Lung (tissue), 12 donors: ENCODE data around the gene RARG. TPM values are rescaled to one million over a fixed set of nuclear protein-coding genes. Genes with fewer than 3 reads are reported as not detected.

Experiments used
- ATAC-seq: fragments of 200-7000 bp; cut with Tn5 transposase; one replicate; pipeline ENCODE4 v1.9.1; 2020; ENCODE audit warnings: moderate number of reproducible peaks; ENCODE audit not compliant: insufficient read depth, low FRiP score
- DNase-seq, 3 donors: peaks; one replicate each; pipeline ENCODE4 v3.0.0-alpha.2; 2013 to 2017
- H3K27ac ChIP-seq, 2 donors: one replicate each; pipeline ENCODE4 v1.5.1; 2013; ENCODE audit warnings: mild to moderate bottlenecking in 2 of 2, moderate library complexity in 2 of 2, control low read depth in 1 of 2, inconsistent platforms in 1 of 2, low read depth in 1 of 2, low read length in 1 of 2
- H3K27me3 ChIP-seq, 3 donors: one replicate each; pipeline ENCODE4 v1.5.1; 2013; ENCODE audit warnings: low read length in 2 of 3; ENCODE audit not compliant: control insufficient read depth in 3 of 3, insufficient read depth in 3 of 3
- H3K36me3 ChIP-seq, 4 donors: one replicate each; pipeline ENCODE4 v1.5.1; 2013; ENCODE audit warnings: low read length in 4 of 4, mild to moderate bottlenecking in 1 of 4, moderate library complexity in 1 of 4; ENCODE audit not compliant: control insufficient read depth in 4 of 4, insufficient read depth in 4 of 4
- H3K4me1 ChIP-seq, 5 donors: one replicate each; pipeline ENCODE4 v1.5.1; 2013; ENCODE audit warnings: low read length in 5 of 5, mild to moderate bottlenecking in 2 of 5, moderate library complexity in 1 of 5; ENCODE audit not compliant: control insufficient read depth in 5 of 5, insufficient read depth in 5 of 5
- H3K4me3 ChIP-seq: one replicate; pipeline ENCODE4 v1.5.1; 2013; ENCODE audit warnings: mild to moderate bottlenecking, control low read depth, moderate library complexity
- H3K9ac ChIP-seq, 2 donors: one replicate each; pipeline ENCODE4 v1.5.1; 2013; ENCODE audit warnings: low read length in 2 of 2, control low read depth in 1 of 2; ENCODE audit not compliant: insufficient read depth in 1 of 2
- H3K9me3 ChIP-seq, 4 donors: one replicate each; pipeline ENCODE4 v1.5.1; 2013; ENCODE audit warnings: low read length in 3 of 4, mild to moderate bottlenecking in 1 of 4, moderate library complexity in 1 of 4; ENCODE audit not compliant: control insufficient read depth in 4 of 4, insufficient read depth in 3 of 4
- WGBS, 2 donors: extraction: QIAGEN DNeasy Blood & Tissue Kit; methylation state at CpG; one replicate each; pipeline ENCODE4 v1.1.7; 2013; 5-methylcytosine and 5-hydroxymethylcytosine counted together
- polyA plus RNA-seq, 2 donors: library from polyadenylated mRNA; stranded (reverse); fragments of 200-250 nt; gene quantifications; one replicate each; pipeline ENCODE4 v1.2.1, GENCODE V29; 2013
- total RNA-seq, 2 donors: library from RNA; depleted of rRNA in 1 of 2; stranded (reverse); fragments of >200 nt in 1 of 2; gene quantifications; one replicate each; pipeline ENCODE4 v1.2.1, GENCODE V29; 2014 to 2021
- TF ChIP-seq, protein P1 (sequence below): IDR thresholded peaks from 2 replicates; pipeline ENCODE4 v1.5.1; 2012; ENCODE audit warnings: mild to moderate bottlenecking; ENCODE audit errors: control extremely low read depth, extremely low read depth
- donor health status: control.
- donor health status: control.
- donor health status: Bipolar disorder and iron deficiency.
- donor health status: healthy.
- donor health status: DM: yes; HTN: yes; CAD: no.

The RARG gene
- total and polyA plus RNA-seq, 4 donors: 12.0 to 29.7 (median 21.0) TPM

DNA sequence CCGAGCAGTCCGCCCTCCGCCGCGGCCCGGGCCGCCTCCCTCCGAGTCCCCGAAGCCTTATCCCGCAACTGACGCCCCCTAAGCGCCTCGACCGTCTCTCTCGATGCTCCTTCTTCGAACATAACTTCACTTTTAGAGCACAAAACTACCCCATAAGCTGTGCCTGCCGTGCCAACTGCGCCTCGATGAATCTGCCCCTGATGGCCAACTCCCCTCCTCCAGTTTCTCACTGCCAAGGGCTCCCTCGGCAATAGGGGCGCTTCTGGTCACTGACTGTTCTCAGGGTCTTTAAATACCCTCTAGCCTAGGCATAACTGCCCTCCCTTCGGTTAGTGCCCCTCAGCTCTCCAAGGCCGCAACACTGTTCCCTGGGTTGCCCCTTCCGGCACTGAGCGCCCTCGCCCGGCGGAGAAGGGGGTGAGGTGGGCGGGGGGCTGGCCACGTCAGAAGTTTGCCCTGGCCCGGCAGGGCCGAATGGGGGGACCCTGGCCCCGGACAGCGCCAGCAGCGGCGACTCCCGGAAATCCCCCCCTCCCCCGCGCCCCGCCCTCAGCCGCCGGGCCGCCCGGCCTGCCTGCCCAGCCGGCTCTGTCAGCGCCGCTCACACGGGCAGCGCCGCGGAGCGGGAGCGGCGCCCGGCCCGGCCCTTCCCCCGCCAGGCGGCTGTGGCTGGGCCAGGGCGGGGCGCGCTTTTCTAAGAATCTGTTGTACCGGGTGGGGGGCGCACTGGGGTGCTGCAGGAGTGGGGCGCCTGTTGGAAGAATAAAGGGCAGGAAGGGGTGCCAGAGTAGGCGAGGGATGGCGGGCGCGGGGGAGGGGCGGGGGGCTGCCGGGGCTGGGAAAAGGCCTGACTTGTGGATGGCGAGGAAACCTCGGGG is 10.6 kb downstream of the RARG start:
- Histone ChIP-seq H3K9ac (peak overlapping the region in 1 of 2 donors; percentile 73), H3K36me3 (peaks cover 0 to 3% (median 0%) of the 10 kb centered on the region in 4 donors), H3K4me3 (peak overlapping the region; percentile 27), H3K27ac (peak overlapping the region; percentile 97 to 99), H3K9me3 (no peaks in the 10 kb centered on the region), H3K27me3 (no peaks in the 10 kb centered on the region), H3K4me1 (peaks cover 0 to 73% (median 38%) of the 10 kb centered on the region in 5 donors)
- TF ChIP-seq, protein P1, sequence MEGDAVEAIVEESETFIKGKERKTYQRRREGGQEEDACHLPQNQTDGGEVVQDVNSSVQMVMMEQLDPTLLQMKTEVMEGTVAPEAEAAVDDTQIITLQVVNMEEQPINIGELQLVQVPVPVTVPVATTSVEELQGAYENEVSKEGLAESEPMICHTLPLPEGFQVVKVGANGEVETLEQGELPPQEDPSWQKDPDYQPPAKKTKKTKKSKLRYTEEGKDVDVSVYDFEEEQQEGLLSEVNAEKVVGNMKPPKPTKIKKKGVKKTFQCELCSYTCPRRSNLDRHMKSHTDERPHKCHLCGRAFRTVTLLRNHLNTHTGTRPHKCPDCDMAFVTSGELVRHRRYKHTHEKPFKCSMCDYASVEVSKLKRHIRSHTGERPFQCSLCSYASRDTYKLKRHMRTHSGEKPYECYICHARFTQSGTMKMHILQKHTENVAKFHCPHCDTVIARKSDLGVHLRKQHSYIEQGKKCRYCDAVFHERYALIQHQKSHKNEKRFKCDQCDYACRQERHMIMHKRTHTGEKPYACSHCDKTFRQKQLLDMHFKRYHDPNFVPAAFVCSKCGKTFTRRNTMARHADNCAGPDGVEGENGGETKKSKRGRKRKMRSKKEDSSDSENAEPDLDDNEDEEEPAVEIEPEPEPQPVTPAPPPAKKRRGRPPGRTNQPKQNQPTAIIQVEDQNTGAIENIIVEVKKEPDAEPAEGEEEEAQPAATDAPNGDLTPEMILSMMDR: no peak
- ATAC-seq: peak; percentile 48
- DNase-seq: peak; percentile 85 to 92 (median 91)
- WGBS, 2 donors: 1% methylated on average over 64 to 72 of the region's 72 CpGs

DNA sequence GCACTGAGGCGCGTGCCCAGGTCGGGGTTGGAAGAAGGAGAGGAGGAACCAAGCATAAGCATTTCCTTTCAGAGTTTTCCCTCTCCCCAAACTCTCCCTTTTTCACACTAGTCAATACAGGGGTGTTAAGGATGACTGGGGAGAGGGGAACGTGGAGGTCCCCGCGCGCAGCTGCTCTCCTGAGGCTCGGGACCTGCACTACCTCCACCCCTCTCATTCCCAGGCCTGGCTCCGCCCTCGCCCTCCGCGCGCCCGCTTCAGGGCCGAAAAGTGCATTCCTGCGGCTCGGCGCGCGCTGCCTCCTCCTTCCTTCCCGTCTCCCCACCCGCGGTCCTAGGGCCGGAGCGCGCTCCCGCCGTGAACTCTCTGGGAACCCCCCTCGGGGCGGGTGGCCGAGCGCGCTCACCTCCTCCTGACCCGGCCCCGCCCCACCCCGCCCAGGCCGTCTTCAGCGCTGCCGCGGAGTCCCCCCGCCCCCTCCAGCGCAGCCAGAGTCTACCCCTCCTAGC is 11.3 kb downstream of the RARG start:
- WGBS, 2 donors: 0 to 1% methylated on average over 39 to 42 of the region's 42 CpGs
- TF ChIP-seq, protein P1: no peak
- ATAC-seq (peak; percentile 83), DNase-seq (peak; percentile 95 to 98 (median 96))
- Histone ChIP-seq H3K36me3 (peaks cover 0 to 3% (median 0%) of the 10 kb centered on the region in 4 donors), H3K4me1 (peaks cover 0 to 77% (median 40%) of the 10 kb centered on the region in 5 donors), H3K9ac (peak overlapping the region in 1 of 2 donors; percentile 67), H3K9me3 (no peaks in the 10 kb centered on the region), H3K27ac (peak overlapping the region; percentile 97 to 99), H3K27me3 (no peaks in the 10 kb centered on the region), H3K4me3 (peak overlapping the region; percentile 29)

DNA sequence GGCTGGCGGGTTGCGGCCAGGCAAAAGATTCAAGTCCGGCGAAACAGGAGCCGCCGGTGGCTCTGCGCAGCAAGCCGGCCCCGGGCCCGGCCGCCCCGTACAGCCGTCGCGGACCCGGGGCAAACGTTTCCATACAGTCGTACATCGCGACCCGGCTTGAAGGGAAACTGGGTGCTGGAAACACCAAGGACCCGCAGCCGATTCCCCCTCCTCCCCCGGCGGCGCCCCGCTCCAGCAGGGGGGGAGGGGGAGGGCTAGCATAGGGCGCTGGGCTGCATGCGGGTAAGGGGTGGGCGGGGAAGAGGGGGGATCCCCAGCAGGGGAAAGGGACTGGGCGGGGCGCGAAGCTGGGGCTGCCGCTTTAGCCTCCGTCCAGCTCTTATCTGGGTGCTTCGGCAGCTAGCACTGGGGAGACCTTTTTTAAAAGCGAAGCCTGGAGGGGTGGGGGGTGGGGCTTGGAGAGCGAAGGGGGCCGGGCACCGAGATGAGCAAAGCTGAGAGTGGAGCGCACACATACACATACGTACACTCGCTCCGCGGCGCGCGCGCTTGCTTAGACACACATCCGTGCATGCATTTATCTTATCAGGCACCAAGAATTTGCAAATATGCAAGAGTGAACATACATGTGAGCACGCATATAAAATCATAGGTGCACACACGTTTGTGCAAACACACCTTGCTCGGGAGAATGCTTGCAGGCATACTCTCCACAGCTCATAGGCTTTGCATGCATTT is 11.9 kb downstream of the RARG start:
- TF ChIP-seq, protein P1: no peak
- peak; percentile 13 for ATAC-seq
- no peaks in the 10 kb centered on the region for H3K9me3 ChIP-seq
- peaks cover 0 to 71% (median 44%) of the 10 kb centered on the region in 5 donors for H3K4me1 ChIP-seq
- peak; percentile 87 to 92 (median 90) for DNase-seq
- peak overlapping the region; percentile 60 for H3K4me3 ChIP-seq
- H3K9ac ChIP-seq: peak overlapping the region in 1 of 2 donors; percentile 67
- H3K36me3 ChIP-seq: peaks cover 0 to 3% (median under 1%) of the 10 kb centered on the region in 4 donors
- WGBS, 2 donors: 0 to 1% methylated on average over 45 to 53 of the region's 53 CpGs
- H3K27ac ChIP-seq: peak overlapping the region; percentile 79 to 99
- no peaks in the 10 kb centered on the region for H3K27me3 ChIP-seq
